ENCODE data around the gene GMPPA. TPM values are rescaled to one million over a fixed set of nuclear protein-coding genes. Genes with fewer than 3 reads are reported as not detected.

The GMPPA gene
- 62.8 and 73.8 TPM in 2 replicates for total RNA-seq

GRCh38 chr2:219498280-219499057 is at the start of gene GMPPA:
Gene GMPPA (plus strand): TSS chr2:219498891. CDS start chr2:219499976, 1,085 bp downstream.

GRCh38 chr2:219514196-219514761 is 15.6 kb downstream of the GMPPA start, which contains the start of gene ASIC4:
Gene ASIC4 (plus strand): TSS chr2:219514482. CDS start chr2:219514725, 243 bp downstream.

GRCh38 chr2:219543596-219544358 is 45.1 kb downstream of the GMPPA start, which contains the start of the genes CHPF and TMEM198:
Gene CHPF (minus strand): TSS chr2:219543809. CDS start chr2:219543538, 271 bp downstream.
Gene TMEM198 (plus strand): TSS chr2:219544028. CDS start chr2:219544728, 700 bp downstream.

Other genes with a start within 250 kb of the GMPPA start
- not detected in 2 replicates for gene TUBA4B, start 245.6 kb upstream of the GMPPA start, total RNA-seq
- gene TUBA4A, start 245.0 kb upstream of the GMPPA start, total RNA-seq: 15.6 and 16.3 TPM in 2 replicates
- gene DNAJB2, start 219.5 kb upstream of the GMPPA start, total RNA-seq: 12.0 and 32.1 TPM in 2 replicates
- gene PTPRN, start 189.5 kb upstream of the GMPPA start, total RNA-seq: 22.6 and 64.0 TPM in 2 replicates
- not detected in 2 replicates for gene RESP18, start 166.1 kb upstream of the GMPPA start, total RNA-seq
- gene DNPEP, start 111.0 kb upstream of the GMPPA start, total RNA-seq: 48.9 and 119 TPM in 2 replicates
- gene DES, start 80.5 kb upstream of the GMPPA start, total RNA-seq: under 0.01 and 20.4 TPM in 2 replicates
- 8.5 and 11.7 TPM in 2 replicates for gene SPEG, start 64.0 kb upstream of the GMPPA start, total RNA-seq
- gene ASIC4, start 15.6 kb downstream of the GMPPA start, total RNA-seq: 0.64 TPM in 1 of 2 replicates, not detected in the other
- 195 and 201 TPM in 2 replicates for gene CHPF, start 44.9 kb downstream of the GMPPA start, total RNA-seq
- gene TMEM198, start 45.1 kb downstream of the GMPPA start, total RNA-seq: 0.78 and 9.2 TPM in 2 replicates
- gene OBSL1, start 72.6 kb downstream of the GMPPA start, total RNA-seq: 27.0 and 93.4 TPM in 2 replicates
- not detected in 2 replicates for gene INHA, start 73.4 kb downstream of the GMPPA start, total RNA-seq
- 15.4 and 15.7 TPM in 2 replicates for gene STK11IP, start 99.0 kb downstream of the GMPPA start, total RNA-seq
- 3.8 and 4.0 TPM in 2 replicates for gene SLC4A3, start 128.7 kb downstream of the GMPPA start, total RNA-seq

Measured in epithelial cell of alveolus of lung (primary cell).